ENCODE measurements around the gene WNT5B. TPM values are rescaled to one million over a fixed set of nuclear protein-coding genes. Genes with fewer than 3 reads are reported as not detected.

The WNT5B gene
- total and polyA plus RNA-seq, 9 of the 15 experiments (the other 6 are each of a cell fraction or from before 2014, with no cell fraction given): 0.42 to 16.8 (median 5.4) TPM

GRCh38 chr12:1661553-1662335 lies 32.7 kb downstream of the WNT5B start (continued):
- TF ChIP-seq STAT6 (CRISPR knock-in tag; IDR thresholded peaks at IDR 0.05) (no peak), E2F5 (CRISPR knock-in tag; IDR thresholded peaks at IDR 0.05) (no peak), BRCA1 (IDR thresholded peaks at IDR 0.05) (no peak), BRCA1 (CRISPR knock-in tag; IDR thresholded peaks at IDR 0.05) (no peak), RAD21 (CRISPR knock-in tag; conservative IDR thresholded peaks at IDR 0.05 in 1 of 2, IDR thresholded peaks at IDR 0.05 in 1 of 2) (no peak), TRIM28 (IDR thresholded peaks at IDR 0.05) (no peak), CBX5 (IDR thresholded peaks at IDR 0.05; ENCODE audit: borderline replicate concordance, low read depth) (no peak), SRSF9 (IDR thresholded peaks at IDR 0.05; ENCODE audit: borderline replicate concordance, low read depth, low read length) (no peak), ZNF146 (CRISPR knock-in tag; IDR thresholded peaks at IDR 0.05; ENCODE audit: unreplicated experiment) (no peak), SMARCA5 (IDR thresholded peaks at IDR 0.05) (no peak), ID3 (CRISPR knock-in tag; IDR thresholded peaks at IDR 0.05) (no peak), ID3 (tag; IDR thresholded peaks at IDR 0.05) (no peak), TCF7L2 (IDR thresholded peaks at IDR 0.05; ENCODE audit: low read depth, low read length) (no peak), POU5F1 (IDR thresholded peaks at IDR 0.05; ENCODE audit: borderline replicate concordance, low read depth, low read length, partially characterized antibody) (no peak), ZBTB8A (IDR thresholded peaks at IDR 0.05; ENCODE audit: partially characterized antibody) (no peak), EWSR1 (IDR thresholded peaks at IDR 0.05; ENCODE audit: borderline replicate concordance, low read depth, partially characterized antibody) (no peak), ZNF830 (CRISPR knock-in tag; IDR thresholded peaks at IDR 0.05) (no peak), HMGN3 (IDR thresholded peaks at IDR 0.05; ENCODE audit: borderline replicate concordance, extremely low read depth, insufficient read length, low read depth, low read length) (no peak), RREB1 (CRISPR knock-in tag; IDR thresholded peaks at IDR 0.05) (no peak)

All from K562 (cell line).